HG03045 (cell line): ENCODE results near the gene SLC17A9.

Source experiments
- ATAC-seq: cut with Tn5 transposase; IDR thresholded peaks from one replicate; pipeline ENCODE4 v1.9.1; 2021; ENCODE audit warnings: mild to moderate bottlenecking, moderate library complexity; ENCODE audit not compliant: unreplicated experiment

The SLC17A9 gene

DNA sequence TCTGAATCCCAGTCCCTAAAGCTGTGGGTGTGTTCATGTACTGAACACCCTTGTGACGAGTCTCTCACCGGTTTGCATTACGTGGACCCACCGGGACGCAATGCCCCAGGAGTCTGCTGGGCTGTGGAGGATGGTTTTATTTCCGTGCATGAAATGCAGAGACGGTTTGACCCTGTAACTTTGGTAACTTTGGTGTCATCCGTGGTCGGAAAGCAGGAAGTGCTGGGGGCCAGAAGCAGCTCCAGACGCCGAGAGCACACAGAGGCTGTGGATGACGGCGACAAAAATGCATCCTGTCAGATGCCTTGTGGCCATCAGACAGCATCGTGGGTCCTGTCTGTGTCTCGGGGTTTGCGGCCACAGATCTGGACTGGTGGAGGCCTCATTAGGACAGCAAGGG is 47.1 kb downstream of the SLC17A9 start:
- no peak for ATAC-seq

DNA sequence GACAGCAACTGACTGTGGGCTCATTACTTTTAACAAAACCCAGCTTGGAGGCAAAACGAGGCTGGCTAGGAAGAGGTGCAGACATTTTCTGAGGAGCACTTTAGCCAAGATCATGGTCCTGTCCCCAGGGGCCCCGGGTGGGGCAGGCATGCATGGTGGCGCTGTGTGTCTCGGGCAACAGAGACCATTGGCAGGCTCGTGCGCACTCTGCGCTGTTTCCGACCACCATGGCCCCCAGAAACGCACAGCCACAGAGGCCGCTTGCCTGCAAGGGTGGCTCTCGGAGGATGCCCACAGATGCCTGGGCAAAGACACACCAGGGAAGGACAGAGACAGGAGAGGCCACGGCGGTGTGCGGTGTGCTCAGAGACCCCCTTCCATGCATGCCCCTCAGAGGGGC is 47.5 kb downstream of the SLC17A9 start:
- no peak for ATAC-seq

DNA sequence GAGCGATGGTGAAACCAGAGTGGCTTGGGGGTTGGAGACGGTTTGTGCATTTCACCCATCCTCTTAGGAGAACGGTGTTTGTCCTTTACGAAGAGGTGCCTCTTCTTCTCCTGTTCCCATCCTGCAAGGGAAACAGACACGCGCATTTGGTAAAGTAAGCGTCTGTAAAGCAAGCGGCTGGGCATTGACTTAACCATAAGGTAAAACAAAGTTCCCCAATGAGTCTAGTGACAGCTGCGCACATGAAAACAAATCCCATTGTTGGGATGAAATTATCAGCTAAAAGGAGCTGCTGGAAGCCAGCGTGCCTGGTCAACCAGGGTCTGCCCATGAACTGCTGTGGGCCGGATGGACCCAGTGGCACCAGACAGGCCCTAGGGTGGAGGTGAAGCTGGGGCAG is 48.4 kb downstream of the SLC17A9 start:
- ATAC-seq, result no peak

DNA sequence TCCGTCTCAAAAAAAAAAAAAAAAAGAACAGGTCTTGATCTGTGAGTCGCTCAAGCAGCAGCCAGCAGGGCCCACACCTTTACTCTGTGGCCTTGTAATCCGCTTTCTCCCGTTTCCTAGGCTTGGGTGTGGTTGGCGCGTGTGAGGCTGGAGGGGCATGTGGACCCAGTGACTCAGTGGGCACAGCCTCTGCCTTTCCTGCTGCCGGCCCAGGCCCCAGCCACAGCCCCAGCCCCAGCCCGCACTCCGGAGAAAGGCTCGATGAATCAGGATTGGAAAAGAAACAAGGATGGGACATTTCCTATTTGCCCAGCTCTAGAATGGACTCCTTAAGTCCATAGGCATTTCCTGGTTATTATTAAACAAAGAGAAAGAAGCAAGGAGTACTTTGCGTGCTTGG is 50.0 kb downstream of the SLC17A9 start:
- no peak for ATAC-seq

DNA sequence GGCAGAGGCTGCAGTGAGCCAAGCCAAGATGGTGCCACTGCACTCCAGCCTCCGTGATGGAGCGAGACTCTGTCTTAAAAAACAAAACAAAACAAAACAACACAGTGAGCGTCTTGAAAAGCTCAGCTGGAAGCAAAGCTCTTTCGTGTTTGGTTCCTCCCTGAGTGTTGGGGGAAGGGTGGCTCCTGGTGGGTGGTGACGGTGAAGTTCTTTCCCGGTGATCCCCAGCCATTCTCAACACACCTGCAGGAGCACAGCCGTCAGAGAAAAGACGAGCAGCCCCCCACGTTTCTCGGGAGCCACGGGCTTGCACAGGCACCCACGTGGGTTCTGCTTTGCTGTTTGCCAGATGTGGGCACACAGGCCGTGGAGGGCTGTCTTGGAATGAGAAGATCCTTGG is 51.0 kb downstream of the SLC17A9 start:
- no peak for ATAC-seq

DNA sequence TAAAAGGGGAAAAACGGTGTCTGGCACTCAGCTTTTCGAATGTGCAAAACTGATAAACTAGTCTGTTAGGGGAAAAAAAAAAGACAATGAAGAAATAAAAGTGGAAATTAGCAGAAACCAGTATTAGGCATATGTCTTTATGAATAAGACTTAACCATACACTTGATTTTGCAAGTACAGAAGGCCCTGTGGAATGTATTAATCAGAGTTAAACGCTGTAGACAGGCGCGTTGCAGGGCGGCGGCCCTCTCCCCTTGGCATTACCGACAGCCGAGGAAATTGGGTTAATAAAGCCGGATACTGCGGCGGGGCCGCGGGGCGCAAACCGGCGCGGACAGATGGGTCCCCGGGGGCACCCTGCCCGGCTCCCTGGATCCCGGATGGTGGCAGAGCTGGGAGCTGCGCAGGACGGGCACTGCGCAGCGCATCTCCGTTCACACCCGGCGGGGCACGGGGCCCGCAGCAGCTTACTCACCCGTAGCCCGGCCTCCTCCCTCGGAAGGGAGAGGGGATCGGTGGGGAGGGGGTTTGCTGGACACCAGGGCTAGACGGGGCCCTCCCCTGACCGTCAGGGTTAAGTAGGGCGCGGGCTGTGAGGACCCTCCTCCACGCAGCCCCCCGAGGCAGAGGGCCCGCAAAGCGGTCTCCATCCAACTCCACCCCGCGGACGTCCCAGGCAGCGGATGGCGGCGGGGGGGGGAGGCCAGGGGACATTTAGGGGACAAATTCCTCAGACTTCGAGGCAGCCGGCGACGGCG is 52.3 kb downstream of the SLC17A9 start:
- ATAC-seq, result no peak

DNA sequence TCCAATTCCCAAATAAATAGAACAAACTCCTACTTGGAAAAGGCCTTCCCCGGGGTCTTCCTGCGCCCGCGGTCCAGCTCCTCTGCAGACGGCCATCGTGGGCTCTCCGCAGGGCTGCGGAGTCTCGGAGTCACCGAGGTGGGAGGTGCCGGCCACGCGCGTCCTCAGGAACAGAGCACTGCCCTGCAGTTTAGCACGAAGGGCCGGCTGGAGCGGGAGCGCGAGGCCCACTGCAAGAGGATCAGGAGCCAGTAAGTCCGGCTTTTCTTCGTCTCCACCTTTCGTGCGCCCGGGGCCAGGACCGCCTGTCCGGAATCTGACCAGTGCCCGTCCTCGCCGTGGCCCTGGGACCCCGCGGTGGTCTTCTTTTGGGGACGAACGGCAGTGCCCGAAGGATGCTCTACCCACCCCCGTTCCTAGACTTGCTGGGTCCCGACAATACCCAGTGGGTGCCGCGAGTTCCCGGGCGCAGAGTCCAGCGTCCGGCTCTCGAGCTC is 52.9 kb downstream of the SLC17A9 start:
- ATAC-seq, result no peak

DNA sequence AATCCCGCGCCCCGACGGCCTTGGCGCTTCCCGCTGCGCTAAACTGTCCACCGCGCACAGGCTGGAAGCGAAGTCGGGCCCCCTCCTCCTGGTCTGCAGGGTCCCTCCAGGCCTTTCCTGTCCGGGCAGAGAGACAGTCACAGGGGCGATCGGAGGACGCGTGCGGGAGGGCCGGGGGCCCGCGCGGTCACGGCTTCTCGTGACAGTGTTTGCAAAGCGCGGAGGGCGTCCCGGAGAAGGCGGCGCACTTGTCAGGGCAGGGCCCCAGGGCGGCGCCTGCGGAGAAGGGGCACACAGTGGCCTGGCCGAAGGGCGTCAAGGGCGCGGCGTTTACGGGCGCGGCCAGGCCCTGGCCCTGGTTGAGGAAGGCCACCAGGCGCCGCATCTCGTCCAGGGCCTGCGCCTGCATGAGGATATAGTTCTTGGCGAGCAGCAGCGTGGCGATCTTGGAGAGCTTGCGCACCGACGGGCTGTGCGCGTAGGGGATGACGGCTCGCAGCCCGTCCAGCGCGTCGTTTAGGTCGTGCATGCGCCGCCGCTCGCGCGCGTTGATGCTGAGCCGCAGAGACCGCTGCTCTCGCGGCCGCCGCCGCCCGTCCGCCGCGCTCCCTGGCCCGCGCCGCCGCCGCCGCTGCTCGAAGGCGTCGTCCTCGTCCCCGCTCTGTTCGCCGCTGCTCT is 53.5 kb downstream of the SLC17A9 start:
- no peak for ATAC-seq

DNA sequence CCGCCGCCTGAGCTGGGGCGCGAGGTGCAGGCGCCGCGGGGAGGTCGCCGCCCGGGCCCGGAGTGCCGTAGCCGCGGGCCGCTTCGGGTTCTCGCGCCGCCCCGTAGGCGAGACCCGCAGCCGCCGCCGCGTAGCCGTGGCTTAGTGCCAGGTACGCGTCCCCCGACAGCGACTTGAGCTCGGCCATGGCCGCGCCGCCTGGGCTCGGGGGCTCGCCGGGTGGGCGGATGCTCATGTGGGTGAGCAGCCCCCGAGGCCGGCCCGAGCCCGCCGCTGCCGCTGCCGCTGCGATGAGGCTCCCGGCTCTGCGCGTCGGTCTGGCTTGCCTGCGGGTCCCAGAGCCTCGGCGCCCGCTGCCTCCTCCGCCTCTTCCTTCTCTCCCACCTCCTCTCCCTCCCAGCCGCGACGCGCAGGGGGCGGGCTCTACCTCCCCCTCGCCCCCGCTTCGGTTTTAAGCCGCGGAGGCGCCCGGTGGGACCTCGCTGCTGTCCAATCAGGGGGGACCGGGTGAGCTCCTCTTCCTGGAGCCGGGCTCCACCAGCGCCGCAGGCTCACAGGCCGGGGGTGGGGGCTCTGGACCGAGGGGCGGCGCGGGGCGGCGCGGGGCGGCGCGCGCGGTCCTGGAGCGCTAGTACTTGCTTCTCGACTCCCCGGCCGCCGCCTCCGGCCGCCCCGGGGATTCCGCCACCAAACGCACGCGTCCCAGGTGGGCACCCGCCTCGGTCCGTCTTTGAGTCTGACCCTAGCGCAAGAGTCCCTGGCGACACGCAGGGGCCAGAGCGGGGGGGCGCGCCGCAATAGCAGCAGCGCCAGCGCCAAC is 54.2 kb downstream of the SLC17A9 start, which contains the start of gene BHLHE23:
Gene BHLHE23 (minus strand): TSS at position 425 of the 820 bp plus-strand sequence. CDS start 190 bp downstream, at position 235.
- no peak for ATAC-seq

DNA sequence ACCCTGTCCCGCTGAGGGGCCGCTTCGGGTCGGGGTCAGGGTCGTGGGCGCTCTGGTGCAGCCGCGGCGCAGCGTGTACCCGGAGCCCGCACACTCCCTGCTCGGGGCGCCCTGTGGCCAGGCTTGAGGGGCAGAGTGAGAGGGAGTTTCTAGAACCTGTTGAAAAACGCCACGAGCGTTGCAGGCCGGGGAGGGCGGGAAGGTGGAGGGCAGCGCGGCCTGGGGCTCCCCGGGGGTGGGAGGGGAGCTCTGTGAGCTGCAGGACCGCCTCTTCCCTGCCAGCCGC is 54.8 kb downstream of the SLC17A9 start:
- ATAC-seq, result no peak

DNA sequence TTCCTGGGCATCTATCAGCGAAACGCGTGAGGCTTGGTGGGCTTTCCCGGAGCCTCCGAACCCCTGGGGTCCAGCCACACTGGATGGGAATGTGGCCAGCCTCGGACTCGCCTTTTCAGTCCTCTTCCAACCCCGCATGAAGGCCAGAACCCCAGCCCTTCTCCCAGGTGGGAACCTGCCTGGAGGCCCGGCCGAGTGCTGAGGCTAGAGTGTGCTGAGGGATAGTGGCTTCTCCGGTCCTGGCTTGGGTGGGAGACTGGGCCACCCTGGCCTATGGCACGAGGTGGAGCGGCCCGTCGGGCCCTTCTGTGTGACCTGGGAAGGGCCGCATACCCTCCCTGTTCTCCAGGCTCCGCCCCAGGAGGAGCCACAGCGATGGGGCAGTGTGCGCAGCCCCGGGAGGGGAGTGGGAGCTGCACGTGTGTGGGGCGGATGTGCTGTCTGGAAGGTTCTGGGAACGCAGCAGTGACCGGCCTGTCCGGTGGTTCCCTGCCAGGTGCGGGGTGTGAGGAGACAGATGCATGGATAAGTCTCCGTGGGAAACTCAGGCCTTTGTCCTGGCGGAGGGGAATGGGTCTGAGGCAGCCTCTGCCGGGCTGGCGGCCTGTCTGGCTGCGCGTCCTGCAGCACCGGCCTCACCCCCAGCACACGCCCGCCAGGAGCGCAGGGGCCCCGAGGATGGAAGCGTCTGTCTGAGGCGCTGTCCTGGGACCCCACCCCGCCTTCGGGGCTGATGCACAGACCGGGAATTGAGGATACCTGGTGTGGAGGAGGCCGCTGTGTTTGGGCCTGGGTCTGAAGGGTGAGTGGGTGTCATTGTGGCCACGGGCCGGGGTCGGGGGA is 55.4 kb downstream of the SLC17A9 start:
- ATAC-seq, result no peak

DNA sequence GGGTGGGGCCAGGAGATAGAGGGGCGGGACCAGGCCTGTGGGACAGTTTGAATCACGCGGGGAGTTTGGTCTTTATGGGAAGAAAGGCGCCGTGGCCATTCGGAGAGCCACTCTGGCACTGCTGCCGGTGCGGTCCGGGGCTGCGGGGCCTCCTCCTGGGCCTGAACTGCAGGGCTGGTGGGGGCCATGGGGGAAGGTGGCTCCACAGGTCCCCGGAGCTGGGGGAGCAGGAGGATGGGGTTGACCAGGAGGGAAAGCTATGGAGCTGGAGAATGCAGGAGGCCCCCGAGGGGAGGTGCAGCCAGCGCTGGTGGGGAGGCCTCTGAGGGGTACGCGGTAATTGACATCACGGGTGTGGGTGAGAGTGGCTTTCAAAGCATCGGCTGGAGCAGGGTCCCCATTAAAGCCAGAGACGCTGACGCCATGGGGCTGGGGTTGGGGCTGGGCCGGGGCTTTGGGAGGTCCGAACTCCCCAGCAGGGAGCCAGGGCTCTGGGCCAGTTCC is 56.1 kb downstream of the SLC17A9 start:
- no peak for ATAC-seq

DNA sequence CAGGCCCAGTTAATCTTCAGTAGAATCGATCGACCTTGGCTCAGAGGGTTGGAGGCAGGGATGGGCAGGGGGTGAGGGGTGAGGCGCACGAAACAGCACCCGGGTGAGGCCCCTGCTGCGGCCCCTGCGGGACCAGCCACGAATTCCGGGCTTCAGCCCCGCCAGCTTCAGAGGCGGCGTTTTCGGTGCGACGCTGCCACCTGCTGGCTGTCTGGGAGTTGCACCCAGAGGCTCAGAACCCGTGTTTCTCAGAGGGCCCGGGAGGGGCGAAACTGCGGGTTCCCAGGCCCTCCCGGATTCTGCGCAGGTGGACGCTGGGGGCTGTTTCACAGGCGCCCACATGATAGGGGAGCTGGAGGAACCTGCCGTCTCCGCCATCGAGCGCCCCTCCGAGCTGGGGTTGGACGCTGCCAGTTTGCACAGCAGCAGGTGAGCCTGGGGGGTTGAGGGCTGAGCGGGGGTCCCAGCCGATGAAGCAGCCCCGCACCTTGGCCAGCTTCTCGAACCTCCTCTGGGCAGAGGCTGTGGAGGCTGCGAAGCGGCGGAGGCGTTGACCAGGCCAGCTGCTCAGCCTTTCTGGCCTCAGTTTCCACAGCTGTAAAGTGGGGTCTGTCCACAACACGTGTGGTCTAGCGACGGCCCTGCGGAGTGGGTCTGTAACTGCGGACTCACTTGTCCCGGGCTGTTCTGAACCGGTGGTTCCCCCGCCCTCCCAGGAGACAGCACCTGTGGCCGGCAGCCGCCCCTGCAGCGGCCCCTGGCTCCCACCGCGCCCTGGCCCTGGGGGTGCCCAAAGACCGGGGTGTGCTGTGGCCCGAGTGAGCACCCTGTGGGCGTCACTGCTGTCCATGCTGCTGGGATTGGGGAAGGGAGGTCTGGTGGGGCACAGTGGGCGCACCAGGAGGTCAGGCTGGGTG is 56.8 kb downstream of the SLC17A9 start:
- peak; percentile 43 for ATAC-seq

DNA sequence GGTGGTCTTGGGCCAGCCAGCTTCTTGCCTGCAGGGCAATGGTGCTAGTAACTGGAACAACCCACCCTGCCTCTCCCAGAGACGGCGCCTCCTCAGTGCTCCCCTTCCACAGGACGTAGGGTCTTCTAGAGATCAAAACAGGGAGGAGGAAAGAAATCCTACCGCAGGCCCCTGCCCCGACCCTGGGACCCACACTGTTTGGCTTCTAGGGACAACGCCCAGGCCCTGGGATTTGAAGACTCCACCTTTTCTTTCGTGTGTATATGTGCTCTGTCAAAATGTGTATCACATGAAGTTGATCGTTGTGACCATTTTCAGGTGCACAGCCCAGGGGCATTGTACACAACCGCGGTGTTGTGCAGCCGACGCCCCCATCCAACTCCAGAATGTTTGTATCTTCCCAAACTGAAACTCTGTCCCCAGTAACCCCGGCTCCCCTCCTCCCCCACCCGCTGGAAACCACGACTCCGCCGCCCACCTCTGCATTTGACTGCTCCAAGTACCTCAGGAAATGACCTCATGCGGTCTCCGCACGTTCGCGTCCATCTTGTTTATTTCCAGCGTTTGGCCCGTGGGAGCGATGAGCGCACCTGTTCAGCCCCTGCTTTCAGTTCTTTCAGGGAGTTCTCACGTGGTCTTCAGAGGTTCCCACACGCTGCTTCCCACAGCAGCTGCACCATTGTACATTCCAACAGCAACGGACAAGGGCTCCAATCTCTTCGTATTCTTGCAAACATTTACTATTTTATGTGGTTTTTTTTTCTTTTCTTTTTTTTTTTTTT is 57.7 kb downstream of the SLC17A9 start:
- ATAC-seq, result peak; percentile 39

DNA sequence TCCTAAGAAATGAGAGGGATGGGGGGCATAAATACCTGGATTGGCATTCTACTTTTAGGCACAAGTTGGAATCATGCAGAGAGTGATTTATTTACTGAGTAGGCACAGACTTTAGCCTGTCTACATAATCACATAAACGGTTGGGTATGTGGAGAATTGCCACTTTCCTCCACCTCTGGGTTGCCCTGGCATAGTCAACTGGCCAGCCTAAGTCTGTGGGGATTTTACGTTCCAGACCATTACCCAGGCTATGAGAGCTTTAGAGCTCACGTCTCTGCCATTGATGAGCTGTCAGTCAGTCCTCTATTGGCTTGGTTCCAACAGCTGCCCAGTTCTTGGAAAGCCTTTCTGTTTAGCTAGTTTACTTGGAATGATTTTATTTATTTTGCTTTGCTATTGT is 59.3 kb downstream of the SLC17A9 start:
- no peak for ATAC-seq

DNA sequence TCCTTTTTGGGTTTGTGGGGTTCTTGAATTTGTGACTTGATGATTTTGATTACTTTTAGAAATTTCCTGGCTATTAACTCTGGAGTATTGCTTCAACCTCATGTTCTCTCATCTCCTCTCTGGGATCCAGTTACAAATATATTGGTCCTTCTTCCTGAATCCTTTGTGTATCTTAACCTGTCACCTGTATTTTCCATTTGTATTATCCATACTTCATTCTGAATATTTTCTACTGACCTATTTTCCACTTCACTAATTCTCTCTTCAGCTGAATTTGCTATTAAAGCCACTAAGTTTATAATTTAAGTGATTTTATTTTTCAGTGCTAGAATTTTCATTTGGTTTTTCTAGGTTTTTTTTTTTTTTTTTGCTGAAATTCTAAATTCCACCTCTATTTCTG is 60.7 kb downstream of the SLC17A9 start:
- ATAC-seq, result no peak

DNA sequence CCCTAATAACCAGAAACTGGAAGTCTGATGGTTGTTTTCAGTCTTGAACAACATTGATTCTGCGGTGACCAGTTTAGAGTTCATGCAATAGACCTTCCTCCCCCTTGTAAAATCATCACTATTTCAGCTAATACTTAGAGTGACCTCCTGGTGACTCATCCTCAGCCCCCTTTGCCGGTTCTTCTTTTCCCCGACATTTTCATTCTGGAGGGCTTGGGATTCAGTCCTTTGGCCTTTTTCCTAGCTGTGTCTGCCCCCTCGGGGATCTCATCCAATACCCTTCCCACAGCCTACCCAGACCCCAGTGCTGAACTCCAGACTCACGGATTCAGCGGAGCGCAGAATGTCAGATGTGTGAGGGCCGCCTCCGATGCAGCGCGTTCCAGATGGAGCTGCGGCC is 61.8 kb downstream of the SLC17A9 start:
- no peak for ATAC-seq

DNA sequence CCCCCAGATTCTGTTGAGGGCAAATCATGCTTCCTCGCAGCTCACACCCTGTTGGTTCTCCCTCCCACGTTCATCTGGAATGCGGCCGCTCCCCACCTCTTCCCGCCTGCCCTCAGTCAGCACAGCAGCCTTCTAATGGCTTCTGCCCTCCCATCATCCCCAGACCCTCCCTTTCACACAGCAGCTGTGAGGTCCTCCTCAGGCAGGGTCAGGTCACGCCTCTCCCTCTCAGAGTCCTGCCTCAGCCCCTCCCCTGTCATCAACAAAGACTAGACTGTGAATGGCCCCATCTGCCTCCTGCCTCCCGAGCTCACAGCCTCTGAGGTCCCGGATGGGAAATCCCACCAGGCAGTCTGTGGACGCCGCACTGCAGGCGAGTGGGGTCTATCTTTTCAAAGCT is 62.2 kb downstream of the SLC17A9 start:
- ATAC-seq, result no peak

DNA sequence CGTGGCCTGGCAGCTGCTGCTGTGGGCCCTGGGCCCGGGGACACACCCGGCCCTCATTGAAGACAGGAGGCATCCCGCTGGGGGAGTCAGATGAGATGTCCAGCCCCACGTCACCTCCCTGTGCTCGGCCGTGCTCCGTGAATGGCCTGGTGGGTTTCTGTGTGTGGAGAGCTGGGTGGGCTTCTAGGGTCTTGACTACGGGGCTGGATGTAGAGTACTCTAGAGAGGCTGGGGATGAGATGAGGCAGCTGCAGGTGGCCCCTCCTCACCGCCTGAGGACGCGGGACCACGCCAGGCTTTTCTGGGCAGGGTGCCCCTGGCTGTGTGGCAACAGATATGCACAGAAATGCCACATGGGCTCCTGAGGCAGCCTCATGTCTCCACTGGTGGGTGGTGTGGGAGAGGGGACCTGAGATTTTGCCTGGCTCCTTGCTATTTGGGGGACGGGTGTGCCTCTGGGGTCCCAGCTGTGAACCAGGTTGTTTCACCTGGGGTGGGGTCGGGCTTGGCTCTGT is 62.7 kb downstream of the SLC17A9 start:
- ATAC-seq, result no peak
